GM10847 (cell line): ENCODE measurements around the gene BLVRA.

Experiments
- POLR2A ChIP-seq: IDR thresholded peaks from 2 replicates; pipeline ENCODE4 v1.6.1; 2011; ENCODE audit not compliant: insufficient read length; ENCODE audit errors: extremely low read depth

BLVRA gene, protein sequence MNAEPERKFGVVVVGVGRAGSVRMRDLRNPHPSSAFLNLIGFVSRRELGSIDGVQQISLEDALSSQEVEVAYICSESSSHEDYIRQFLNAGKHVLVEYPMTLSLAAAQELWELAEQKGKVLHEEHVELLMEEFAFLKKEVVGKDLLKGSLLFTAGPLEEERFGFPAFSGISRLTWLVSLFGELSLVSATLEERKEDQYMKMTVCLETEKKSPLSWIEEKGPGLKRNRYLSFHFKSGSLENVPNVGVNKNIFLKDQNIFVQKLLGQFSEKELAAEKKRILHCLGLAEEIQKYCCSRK

DNA sequence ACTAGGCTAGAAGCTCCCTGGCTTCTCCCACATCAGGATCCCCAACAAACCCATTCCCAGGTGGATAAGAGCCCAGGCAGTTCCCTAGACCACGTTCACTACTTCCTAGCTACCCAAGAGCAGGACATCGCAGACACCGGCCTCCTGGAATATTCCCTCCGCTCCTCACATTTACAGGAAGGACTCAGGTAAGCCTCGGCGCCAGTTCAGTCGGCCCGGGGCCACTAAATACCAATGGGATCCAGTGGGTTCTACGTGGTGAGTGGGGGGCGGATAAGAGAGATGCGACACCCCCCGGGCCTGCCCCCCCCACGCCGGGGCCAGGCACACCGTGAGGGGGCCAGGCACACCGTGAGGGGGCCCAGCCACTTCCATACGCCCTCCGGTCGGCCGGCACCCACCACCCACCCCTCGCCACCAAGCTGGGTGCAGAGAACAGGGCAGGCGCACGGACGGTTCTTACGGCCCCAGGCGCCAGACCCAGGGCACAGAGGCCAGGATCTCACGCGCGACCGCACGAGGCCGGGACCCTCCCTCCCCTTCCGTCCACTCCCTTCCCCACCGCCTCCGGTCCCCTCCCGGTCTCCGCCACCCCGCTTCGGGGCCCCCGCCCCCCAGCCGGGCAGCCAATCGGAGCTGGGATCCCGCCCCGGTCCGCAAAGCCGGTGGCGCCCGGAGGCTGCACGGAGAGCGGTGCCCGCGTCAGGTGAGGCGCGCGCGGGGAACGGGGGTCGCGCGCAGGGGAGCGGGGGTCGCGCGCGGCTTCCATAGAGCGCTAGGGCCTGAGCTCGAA lies at the start of gene BLVRA:
BLVRA (plus strand) TSS at position 652 of the 793 bp plus-strand sequence. CDS start 12,479 bp downstream, outside the sequence.
- TF ChIP-seq POLR2A = peak; percentile 19

DNA sequence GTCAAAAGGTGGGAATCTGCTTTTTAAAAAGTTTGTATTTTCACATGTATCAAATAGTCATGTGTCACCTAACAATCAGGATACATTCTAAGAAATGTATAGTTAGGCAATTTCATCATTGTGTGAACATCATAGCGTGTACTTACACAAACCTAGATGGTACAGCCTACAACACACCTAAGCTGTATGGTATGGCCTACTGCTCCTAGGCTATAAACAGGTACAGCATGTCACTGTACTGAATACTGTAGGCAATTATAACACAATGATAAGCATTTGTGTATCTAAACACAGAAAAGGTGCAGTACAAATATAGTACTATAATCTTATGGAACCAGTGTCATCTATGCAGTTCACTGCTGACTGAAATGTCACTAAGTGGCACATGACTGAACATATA lies 47.0 kb upstream of the BLVRA start:
- TF ChIP-seq POLR2A = no peak

DNA sequence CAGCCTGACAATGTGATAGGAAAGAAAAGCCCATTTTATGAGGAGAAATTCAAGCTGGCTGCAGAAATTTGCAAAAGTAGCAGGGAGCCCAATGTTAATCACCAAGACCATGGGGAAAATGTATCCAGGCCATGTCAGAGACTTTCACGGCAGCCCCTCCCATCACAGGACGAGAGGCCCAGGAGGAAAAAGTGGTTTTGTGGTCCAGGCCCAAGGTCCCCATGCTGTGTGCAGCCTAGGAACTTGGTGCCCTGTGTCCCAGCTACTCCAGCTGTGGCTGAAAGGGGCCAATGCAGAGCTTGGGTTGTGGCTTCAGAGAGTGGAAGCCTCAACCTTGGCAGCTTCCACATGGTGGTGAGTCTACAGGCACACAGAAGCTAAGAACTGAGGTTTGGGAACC lies 41.9 kb upstream of the BLVRA start:
- no peak for TF ChIP-seq POLR2A

DNA sequence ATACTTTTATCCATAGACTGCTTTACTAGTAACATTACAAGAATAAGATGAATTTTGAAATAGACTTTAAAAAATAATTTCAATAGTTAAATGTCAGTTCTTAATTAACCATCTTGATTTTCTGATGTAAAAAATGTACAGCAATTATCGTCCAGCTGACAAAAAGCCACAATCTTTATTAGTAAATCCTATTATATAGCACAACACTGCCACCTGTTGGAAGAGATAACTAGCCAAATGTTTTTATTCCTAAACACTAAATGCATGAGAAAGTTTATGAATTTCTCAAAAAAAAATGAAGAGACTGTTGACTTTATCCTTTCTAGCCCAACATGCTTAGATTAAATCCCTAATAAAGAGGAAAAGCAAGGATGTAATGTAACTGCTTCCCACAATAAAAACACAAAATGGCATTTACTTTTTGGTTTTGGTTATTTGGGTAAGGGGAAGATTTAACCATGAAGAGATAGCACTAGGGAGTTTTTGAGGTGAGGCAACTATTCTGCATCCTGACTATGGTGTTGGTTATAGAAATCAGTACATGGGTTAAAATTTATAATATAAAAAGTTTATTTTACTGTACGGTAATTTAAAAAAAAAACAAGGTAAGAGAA lies 37.2 kb upstream of the BLVRA start:
- no peak for TF ChIP-seq POLR2A

DNA sequence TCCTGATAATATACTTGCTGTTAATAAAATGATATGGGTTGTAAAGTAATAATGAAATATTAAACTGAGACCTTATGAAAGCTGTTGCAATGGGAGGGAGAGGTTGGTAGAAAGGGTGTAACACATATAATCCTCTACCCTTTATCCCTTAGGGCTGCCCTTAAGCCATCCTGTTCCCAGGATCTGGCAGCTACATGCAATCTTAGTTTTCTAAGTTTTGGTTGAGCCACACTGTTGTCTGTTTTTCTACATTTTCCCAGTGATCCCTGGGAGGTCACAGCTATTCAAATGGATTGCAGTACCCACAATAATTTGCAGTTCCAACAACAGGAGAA lies 35.5 kb upstream of the BLVRA start:
- no peak for TF ChIP-seq POLR2A

DNA sequence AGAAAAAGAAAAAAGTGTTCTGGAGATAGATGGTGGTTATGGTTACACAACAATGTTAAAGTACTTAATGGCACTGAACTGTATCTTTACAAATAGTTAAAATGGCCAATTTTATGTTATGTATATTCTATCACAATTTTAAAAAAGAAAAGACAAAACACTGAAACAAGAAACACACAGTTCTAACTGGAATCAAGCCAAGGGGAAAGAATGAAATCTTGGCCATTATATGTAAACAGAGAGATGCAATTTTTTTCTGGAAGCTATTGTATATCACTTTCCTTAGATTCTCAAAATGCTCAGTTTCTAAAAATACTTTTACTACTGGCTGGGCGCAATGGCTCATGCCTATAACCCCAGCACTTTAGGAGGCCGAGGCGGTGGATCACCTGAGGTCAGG lies 33.2 kb upstream of the BLVRA start:
- TF ChIP-seq POLR2A = no peak

DNA sequence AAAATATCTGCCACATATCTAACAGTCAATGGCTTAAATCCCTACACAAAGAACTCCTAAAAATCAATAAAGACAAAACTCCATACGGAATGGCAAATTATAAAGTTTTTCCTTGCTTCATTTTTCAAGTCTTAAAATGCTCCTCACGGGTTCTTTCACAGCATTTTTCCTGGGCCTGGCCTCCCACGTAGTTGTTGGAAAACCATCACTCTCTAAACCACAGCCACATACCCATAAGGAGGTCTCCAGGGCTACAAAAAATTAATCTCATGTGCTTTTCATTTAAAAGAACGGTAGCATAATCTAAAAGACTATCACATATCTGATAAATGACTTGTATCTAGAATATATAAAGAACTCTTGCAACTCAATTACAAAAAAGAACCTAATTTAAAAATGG lies 32.0 kb upstream of the BLVRA start:
- TF ChIP-seq POLR2A = no peak

DNA sequence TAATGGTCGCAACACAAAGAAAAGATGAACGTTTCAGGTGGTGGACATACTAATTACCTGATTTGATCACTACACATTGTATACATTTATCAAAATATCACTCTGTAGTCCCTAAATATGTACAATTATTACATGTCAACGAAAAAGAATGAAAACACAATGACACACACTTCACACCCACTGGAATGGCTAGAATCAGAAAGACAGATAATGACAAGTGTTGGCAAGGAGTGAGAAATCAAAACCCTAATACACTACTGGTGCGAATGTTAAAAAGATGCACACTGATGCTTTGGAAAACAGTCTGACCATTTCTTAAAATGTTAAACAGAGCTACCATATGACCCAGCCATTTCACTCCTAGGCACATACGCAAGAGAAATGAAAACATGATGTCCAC lies 31.5 kb upstream of the BLVRA start:
- TF ChIP-seq POLR2A = no peak

DNA sequence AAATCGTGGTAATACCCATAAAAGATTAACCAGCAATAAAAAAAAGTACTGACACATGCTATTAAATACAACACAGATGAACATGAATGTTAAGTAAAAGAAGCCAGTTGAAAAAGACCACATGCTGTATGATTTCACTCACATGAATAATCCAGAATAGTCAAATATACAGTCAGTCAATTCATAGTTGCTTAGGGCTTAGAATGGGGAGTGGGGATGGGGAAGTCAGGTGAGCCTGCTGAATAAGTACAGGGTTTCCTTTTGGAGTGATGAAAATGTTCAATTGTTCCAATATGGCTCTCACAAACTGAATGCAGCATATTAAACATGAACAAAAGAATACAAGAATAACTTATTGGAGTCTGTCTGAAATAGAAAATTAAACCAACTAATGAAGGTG lies 31.0 kb upstream of the BLVRA start:
- no peak for TF ChIP-seq POLR2A

DNA sequence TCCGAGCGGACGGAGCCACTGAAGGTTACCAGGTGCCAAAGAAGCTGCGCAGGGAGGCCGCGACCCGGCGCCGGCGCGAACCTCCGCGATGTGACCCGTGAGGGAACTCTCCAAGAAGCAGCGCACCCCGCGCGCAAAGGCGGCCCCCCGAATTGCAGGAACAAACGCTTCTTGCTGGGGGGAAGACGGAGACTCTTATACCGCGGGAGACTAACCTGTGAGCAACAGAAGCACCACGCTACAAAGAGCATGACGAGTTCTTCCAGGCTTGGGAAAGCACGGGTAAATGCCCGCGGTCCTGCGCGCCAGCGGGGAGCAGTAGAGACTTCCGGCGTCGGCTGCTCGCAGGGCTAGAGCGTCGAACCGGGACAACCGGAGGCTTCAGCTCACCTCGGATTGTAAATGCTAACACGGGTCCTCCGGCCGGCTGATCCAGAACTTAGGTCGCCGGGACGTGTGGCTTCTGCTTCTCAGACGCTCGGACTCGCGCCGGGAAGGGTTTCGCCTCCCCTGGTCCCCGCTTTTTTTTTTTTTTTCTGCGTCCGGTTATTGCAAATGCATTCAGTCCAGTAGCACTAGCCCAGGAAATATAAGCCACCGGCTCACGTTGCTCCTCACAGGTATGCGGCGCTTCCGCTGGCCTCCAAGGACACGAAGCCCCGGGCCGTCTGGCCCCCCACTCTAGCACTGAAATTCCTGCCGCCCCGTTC lies 29.1 kb upstream of the BLVRA start, which contains the start of gene COA1:
COA1 (minus strand) TSS at position 310 of the 710 bp plus-strand sequence. CDS start 80,909 bp downstream, outside the sequence.
- TF ChIP-seq POLR2A = peak; percentile 57

DNA sequence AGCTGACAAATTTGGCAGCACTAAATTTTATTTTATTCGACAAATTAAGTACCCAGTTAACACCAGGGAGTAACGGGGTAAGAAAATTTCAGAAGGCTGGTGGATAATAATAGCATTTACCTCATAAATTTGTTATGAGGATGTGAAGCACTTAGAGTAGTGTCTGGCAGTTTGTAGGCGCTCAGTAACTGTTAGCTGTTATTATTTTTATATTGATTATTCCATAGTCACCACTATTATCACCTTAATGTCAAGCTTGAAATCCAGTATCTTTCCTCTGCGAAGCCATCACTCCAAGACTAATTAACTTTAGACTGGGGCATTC lies 28.6 kb upstream of the BLVRA start:
- no peak for TF ChIP-seq POLR2A

DNA sequence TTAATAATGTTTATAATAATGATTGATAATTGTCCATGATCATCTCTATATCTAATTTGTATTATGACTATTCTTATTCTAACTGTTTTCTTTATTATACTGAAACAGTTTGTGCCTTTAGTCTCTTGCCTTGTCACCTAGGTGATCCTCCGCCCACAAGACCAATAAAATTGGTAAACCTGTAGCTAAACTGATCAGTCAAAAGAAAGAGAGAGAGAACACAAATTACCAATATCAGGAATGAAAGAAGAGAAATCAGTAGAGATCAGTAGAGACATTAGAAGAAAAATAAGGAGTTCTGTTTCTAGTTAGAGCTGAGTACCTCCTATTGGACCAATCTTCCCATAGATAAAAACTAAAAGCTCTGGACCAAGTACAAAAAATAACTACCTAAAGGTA lies 23.1 kb upstream of the BLVRA start:
- no peak for TF ChIP-seq POLR2A

DNA sequence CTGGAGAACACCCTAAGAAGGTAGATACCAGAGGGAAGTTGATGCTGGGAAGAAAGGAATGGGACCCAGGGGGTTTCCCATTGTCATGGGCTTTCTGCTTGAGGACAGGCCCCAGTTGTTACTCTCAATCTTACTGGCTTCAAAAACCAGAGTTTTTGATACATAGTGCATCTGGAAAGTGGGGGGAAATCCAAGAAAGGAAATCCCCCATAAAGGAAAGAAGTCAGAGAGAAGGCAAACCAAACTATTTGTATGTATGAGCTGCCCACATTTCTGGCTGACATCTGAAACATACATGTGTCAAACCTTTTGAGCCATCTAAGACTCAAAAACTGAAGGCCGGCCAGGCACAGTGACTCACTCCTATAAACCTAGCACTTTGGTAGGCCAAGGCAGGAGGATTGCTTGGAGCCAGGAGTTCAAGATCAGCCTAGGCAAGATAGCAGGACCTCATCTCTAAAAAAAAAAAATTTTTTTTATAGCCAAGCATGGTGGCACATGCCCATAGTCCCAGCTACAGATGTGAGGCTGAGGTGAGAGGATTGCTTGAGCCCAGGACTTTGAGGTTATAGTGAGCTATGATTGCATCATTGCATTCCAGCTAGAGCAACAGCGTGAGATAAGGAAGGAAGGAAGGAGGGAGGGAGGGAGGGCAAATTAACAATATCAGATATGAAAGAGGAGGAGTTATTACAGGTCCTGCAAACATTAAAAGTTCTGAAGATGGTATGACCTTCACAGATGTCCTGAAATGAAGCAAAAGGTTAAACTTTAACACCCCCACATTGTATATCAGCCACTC lies 22.5 kb upstream of the BLVRA start:
- TF ChIP-seq POLR2A = no peak

DNA sequence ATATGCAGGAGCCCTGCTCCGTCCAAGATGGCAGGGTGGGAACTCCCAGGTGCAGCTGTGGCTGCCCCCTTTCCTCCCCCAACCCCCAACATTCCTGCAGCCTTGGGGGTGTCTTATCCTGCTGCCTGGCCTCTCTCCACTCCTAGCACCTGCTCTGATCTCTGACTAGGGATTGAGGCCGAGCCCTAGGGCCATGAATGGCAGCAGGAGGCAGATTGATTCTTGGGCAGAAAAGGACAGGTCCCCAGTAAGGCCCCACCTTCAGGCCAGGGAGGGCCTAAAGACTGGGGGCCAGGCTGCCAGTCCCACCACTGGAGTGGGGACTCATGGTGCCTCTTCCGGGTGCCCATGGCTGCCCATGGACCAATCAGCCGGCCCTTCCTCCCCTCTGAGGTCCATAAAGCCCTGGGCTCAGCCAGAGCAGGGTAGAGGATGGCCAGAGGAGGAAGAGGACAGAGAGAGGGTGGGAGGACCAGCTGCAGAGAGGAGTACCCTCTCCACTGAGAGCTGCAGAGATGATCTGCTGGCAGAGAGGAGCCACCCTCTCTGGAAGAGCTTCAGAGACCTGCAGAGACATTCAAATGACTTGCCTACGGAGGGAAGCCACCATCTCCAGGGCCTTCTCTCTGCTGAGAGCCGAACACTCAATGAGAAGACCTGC lies 20.9 kb upstream of the BLVRA start:
- TF ChIP-seq POLR2A = no peak

DNA sequence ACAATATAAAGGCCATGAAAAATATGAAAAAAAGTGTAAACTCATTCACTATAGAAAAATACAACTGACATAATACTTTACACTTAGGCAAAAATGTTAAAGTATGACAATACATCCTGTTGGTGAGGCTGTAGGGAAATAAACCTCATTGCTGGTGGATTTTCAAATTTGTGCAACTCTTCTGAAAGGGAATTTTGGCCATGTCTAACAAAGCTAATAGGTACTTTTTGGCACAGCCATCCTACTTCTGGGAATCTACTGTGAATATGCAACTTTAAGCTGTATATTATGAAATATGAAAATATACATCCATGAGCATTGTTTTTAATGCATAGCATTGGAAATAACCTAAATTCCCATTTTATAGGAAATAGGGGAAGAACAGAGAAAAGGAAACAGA lies 15.8 kb upstream of the BLVRA start:
- TF ChIP-seq POLR2A = no peak
